HG03565 (cell line): ENCODE data around the gene CETP.
"Not testable (repeated sequence)": the region's sequence is repeated elsewhere in the genome, so short reads cannot be mapped to it uniquely, and the experiment has no call there.

Source experiments
- ATAC-seq: cut with Tn5 transposase; IDR thresholded peaks from one replicate; pipeline ENCODE4 v1.9.1; 2021; ENCODE audit warnings: mild to moderate bottlenecking, moderate library complexity; ENCODE audit not compliant: unreplicated experiment

Gene CETP

DNA sequence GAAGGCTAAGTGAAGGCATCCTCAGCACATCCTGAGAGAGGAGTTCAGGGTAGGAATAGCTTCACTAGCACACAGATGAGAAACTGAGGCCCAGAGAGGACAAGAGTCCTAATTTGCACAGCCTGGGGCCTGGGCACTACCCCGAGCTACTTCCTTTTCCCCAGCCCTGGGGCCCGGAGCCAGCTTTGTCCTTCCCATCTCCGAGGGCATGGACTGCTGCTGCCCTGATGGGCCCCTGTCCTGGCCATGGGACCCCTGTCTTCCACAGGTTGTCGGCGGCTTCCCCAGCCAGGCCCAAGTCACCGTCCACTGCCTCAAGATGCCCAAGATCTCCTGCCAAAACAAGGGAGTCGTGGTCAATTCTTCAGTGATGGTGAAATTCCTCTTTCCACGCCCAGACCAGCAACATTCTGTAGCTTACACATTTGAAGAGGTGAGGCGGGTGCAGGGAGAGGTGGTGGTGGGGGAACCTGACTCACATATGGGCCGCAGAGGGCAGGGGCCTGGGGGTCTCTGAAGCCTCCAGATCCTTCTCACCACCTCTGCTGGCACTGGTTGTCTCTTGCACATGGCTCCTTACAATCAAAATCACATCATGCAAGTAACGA is 16.2 kb downstream of the CETP start:
- no peak for ATAC-seq

DNA sequence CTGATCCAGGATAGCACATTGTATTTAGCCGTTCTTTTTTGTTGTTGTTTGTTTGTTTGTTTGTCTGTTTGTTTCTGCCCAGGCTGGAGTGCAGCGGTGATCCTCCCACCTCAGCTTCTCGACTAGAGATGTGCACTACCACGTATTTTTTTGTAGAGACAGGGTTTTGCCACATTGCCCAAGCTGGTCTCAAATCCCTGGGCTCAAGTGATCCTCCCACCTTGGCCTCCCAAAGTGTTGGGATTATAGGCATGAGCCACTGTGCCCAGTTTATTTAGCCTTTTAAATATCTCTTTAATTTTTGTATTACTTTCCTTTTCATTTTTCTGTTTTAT is 18.4 kb downstream of the CETP start:
- ATAC-seq: no peak

DNA sequence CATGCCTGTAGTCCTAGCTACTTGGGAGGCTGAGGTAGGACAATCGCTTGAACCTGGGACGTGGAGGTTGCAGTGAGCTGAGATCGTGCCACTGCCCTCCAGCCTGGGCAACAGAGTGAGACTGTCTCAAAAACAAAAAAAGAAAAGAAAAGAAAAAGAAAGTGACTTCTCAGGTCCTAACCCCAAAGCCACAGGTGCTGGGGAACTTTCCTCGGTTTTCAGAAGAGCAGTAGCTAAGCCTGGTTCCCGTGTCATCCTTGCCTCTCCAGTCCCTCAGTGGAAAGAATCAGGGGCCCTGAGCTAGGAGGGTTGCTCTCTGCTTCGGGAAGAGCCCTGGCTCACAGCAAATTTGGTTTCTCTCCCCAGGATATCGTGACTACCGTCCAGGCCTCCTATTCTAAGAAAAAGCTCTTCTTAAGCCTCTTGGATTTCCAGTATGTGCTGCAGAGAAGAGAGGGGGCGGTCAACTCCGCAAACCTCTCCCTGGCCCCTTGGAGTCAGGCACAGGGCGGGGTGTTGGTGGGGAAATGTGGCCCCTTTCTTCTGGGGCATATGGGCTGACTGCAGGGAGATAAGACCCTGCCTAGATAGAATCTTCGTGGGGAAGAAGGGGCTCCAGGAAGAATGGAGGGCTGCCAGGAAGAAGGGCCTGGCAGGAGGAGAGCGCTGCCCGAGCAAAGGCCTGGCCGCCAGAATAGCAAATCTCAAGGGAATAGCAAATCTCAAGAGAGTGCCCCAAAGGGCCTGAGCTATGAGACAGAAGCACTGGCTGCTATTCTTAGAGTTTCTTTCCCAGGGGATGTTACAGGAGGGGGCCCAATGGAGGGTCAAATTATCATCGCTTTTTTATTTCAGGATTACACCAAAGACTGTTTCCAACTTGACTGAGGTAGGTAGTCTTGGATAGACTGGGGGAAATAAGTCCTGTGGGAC is 19.3 kb downstream of the CETP start:
- no peak for ATAC-seq

DNA sequence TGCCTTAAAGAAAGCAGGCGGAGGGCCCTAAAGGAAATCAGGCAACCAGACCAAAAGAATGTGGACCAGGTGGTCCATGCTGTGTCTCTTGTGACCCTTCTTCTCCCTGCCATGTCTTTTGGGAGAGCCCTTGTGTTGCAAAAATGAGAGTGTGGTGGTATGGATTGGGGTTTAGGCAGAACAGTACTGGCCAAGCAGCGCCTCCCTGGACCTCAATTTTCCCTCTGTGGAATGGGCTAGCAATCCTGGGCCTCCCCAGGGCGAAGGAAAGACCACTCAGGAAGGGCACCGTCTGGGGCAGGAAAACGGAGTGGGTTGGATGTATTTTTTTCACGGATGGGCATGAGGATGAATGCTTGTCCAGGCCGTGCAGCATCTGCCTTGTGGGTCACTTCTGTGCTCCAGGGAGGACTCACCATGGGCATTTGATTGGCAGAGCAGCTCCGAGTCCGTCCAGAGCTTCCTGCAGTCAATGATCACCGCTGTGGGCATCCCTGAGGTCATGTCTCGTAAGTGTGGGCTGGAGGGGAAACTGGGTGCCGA is 20.1 kb downstream of the CETP start:
- no peak for ATAC-seq

DNA sequence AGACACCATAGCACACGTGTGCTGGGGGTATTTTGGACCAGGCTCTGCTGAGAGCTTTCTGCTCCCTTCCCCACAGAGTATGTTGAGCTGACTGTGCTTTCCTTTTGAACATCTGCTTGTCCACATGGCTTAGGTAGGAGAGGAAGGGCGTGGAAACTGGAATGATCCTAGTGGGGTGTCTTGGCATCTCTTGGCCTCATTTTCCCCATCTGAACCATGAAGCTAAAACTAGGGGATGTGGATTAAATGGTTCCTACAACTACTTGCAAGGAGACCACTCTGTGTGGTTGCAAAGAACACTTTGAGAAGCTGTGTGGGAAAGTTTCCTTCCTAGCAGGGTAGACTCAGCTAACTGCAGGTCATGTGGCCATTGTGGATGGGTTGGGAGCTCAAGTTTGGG is 20.9 kb downstream of the CETP start:
- no peak for ATAC-seq

DNA sequence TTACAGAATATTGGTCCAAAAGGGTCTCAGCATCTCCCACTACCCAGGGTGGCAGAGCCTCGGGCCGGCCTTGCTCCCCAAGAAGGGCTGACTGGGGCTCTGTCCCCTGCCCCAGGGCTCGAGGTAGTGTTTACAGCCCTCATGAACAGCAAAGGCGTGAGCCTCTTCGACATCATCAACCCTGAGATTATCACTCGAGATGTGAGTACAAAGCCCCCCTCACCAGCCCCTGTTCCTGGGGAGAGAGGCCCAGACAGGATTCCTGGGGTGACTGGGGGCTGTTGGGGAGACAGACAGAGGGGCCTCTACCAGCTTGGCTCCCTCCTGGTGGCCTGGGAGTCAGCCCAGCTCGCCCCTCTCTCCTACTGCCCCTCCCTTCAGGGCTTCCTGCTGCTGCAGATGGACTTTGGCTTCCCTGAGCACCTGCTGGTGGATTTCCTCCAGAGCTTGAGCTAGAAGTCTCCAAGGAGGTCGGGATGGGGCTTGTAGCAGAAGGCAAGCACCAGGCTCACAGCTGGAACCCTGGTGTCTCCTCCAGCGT is 21.5 kb downstream of the CETP start:
- no peak for ATAC-seq

DNA sequence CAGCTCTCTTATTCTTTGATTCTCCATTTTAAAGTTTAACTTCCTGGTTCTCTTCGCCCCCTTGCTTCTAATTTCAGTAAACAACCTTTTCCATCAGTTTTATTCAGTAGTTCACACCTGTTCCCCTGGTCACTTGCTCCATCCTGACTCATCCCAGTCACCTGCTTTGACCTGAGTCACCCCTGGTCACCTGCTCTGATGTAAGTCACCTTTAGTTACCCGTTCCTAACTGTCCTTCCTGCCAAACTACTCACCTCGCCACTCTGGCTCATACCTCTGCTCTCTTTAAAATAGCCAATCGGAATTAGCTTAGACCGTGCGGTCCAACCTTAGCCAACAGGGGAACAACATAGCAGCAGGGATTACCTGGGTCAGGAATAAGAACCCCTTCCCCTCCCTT is 22.9 kb downstream of the CETP start:
- no peak for ATAC-seq

DNA sequence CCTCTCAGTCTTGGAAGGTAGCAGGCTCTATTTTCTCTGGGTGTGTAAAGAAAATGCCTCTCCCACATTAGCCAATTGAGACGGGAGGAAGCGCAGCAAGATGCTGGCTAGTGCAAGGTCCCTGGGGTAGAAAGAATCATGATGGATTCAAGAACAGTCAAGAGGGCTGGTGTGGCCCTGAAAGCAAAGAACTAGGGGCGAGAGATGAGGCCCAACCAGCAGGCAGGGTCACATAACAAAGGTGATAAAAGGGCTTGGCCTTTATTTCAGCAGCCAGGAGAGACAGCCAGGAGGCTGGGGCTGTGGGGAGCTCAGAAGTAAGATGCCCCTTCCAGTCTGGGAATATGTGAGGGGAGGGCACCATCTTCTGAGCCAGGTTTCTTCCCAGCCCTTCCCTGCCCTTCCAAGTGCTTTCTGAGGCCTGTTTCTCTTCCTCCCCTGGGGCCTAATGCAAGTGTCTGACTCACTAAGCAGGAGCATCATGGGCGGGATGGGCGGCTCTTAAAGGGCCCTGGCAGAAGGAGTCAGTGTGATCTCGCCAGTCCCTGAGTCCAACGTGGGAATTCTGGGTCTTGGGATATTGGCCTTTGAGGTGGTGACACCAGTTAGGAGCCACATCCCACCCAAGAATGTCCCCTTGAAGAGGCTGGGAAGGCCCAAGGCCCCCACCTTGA is 23.7 kb downstream of the CETP start:
- no peak for ATAC-seq

DNA sequence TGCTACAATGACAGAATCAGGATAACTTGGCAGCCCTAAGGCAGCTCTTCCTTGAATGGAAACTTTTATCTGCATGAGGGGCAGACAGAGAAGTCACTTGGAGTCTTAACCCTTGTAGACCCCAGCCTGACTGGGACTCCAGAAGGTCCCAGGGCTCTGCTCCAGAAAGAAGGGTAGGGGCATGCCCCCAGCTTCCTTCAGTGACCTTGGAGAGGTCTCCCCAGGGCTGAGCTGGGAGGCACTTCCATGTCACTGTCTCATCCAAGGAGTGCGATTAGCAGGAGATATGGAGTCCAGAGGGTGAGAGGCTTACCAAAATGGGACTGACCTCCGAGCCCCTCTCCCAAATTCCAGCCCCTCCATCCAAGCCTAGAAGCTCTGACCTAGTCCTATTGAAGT is 24.2 kb downstream of the CETP start:
- no peak for ATAC-seq

DNA sequence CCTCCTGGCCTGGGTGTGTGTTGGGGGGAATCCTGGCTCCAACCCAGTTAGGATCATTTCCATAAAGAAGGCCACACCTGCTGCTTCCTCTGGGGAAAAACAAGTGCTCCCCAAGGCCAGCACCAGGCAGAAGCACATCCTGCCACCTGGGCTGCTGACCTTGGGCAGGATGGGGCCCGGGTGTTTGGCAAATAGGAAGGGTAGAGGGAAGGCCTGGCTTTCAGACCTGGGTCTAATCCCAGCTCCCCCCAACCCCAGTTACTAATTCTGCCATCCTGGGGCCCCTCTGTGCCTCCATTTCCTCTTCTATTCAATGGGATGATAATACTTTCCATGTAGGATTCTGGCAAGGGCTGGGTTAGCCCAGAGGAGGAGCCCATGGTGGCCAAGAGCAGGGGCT is 24.6 kb downstream of the CETP start:
- no peak for ATAC-seq

DNA sequence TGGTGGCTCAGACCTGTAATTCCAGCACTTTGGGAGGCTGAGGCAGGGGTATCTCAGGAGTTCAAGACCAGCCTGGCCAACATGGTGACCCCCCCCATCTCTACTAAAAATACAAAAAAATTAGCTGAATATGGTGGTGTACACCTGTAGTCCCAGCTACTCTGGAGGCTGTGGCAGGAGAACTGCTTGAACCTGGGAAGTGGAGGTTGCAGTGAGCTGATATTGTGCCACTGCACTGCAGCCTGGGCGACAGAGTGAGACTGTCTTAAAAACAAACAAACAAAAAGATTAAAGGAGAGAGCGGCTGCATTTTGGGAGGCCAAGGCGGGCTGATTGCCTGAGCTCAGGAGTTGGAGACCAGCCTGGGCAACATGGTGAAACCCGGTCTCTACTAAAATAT is 25.2 kb downstream of the CETP start:
- ATAC-seq: not testable (repeated sequence)

DNA sequence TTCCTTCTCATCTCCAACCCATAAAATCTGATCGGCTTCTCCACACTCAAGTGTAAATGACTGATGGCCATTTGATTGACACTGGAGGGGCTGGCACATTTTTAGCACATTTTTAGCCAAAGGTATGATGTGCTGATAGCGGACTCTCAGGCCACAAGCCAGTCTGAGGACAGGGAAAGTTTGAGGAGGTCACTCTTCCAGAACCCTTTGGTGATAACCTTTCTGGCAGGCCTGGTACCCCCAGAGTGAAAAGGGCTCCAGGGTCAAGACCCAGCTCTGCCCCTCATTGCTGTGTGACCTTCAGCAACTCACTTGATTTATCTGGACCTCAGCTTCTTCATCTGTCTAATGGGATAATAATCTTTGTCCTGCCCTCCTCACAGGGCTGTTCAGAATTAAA is 25.9 kb downstream of the CETP start:
- ATAC-seq: no peak

DNA sequence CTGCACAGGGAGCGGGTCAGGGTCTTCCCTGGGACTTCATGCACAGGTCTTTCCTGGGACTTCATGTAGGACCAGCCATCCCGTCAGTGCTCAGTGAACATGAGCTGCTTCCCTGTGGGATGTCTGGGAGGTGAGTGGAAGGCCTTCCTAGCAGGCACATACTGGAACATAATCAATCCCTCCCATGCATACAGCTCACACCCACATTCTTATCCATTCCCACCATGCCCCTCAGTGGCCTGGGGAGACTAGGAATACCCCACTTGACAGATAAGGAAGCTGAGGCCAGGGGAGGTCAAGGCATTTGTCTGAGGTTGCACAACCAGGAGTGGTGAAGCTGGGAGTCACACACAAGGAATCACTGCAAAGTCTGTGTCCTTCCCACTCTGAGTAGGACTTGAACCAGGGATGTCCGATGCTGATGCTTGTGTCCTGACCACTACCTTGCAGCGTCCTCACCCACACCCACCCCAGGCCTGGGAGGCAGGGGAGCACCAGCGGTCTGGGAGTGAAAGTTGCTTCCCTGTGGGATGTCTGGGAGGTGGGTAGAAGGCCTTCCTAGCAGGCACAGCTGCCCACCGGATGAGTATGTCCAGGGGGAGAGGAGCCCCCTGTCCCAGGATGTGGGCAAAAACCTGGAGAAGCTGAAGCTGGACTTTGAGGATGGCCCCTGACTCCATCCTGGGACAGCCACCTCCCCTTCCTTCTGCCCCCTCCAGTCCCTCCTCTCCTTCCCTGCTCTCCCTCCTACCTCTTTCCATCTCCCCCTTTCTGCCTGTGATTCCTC is 26.6 kb downstream of the CETP start:
- no peak for ATAC-seq

DNA sequence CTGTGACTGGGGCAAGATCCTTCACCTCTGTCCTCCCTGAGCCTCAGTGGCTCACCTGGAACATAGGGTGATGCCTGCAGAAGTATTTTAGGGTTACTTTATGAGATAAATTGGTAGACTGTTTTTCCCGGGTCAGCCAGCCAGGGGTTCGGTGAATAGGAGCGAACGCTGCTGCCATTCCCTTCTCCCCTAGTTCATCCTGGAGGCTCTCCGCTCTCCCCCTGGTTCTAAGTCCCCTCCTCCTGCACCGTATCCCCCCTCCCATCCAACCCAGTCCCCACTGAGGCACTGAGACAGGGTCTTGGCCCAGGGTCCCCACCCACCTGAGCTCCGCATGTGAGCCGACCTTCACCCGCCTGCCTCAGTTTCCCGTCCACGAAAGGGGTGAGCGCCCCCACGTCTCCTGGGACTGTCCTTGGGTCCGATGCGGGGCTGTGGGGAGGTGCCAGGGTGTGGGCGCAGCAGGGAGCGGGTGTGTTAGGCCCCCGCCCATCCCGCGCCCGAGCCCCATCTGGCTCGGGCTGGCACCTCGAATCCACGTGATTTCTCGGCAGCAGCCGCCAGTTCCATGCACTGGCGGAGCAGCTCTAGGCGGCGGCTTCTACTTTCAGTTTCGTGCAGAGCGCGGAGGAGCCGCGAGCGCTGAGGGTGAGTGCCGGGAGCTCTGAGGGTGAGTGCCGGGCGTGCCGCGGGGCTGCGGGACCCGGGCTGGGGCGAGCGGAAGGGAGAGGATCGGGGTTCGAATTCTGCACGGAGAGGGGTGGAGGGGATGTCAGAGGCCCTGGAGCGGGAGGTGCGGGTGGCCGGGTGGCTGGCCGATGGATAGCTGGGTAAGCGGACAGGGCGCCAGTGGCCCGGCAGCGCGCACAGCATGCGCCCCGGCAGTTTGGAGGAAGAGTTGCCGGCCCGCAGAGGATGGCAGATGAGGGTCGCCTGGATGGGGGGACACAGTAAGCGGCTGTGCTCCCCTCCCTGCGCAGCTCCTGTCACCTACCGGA is 27.5 kb downstream of the CETP start, which contains the start of gene NLRC5:
NLRC5 (plus strand) TSS at position 610 of the 998 bp plus-strand sequence. CDS start 31,156 bp downstream, outside the sequence.
- peak; percentile 55 for ATAC-seq

DNA sequence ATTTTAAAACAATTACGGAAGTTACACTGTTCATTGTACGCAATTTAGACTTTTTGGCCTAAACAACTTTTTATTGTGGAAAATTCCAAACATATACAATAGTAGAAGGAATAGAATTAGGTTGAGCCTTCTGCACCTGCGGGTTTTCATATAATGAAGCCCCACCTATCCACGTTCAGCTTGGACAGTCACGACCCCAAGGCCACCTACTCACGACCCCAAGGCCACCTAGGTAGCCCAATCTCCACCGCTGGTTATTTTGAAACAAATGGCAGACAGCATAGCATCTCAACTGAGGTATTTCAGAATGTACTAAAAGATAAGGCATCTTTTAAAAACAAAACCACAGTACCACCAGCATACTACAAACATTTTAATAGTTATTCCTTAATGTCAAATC is 28.2 kb downstream of the CETP start:
- no peak for ATAC-seq

DNA sequence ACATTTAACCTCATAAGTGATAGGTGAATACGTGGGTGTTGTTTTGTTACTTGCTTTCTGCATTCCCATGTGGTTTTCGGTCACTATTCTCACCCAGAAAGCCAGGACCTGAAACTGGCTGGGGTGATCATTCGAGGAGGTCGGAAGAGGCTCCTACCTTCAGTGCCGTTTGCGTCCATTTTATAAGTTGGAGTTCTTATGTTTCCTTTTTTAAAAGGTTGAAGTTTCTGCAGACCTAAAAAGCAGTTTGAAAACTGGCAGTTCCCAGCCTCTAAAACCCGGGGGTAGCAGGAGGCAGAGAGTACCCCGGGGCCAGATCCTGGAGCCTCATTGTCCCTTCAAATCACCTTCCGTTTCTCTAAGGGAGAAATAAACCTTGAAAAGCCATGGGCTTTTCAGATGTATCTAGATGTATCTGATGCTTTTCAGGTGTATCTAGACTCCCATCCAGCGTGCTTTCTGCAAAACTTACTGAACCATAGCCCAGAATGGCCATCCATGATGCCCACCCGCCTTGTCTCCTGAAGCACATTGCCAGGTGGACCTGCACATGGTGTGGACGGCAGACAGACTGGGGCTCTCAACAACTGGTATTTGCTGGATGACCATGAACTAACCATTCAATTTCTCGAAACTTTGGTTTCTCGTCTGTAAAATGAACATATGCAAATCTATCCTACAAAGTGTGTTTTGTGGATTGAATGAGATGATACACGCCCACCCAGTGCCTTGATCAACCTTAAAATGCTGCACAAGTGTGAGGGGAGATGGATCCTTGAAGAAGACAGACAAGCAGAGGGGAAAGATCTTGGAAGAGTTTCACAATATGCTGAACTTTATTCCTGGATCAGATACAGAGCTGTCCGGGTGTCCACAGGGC is 28.9 kb downstream of the CETP start:
- no peak for ATAC-seq

DNA sequence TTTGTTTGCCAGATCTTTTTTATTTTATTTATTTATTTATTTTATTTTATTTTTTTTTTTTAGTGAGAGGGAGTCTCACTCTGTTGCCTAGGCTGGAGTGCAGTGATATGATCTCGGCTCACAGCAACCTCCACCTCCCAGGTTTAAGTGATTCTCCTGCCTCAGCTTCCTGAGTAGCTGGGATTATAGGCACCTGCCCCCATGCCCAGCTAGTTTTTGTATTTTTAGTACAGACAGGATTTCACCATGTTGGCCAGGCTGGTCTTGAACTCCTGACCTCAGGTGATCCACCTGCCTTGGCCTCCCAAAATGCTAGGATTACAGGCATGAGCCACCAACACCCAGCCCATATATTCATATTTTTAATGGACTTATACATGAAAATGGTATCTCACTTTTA is 30.7 kb downstream of the CETP start:
- not testable (repeated sequence) for ATAC-seq

DNA sequence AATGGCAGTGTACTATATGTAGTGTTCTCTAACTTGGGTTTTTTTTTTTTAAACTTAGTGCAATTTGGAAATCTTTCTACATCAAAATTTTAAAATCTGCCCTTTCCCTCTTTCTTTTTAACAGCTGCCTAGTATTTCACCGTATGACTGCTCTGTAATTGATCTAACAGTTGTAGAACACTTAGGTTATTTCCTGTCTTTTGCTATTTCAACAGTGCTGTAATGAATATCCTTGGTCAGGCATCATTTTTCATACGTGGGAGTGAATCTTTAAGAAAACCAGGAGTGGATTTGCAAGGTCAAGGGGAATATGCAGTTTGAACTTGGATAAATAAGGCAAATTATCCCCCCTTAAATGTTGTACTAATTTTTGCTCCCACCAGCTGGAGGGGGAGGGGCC is 31.5 kb downstream of the CETP start:
- no peak for ATAC-seq
